Sigmoid colon (tissue), 7 donors: ENCODE measurements around the gene CBLB. TPM values are rescaled to one million over a fixed set of nuclear protein-coding genes. Genes with fewer than 3 reads are reported as not detected.

Experiments
- DNase-seq: peaks from one replicate; pipeline ENCODE4 v3.0.0-alpha.2; 2019
- H3K27ac ChIP-seq, 4 donors: fragments of 200-600 bp; sonication (generic); one replicate each; pipeline ENCODE4 v1.5.1; 2016 to 2019; ENCODE audit warnings: mild to moderate bottlenecking in 1 of 4
- H3K27me3 ChIP-seq, 3 donors: fragments of 200-600 bp; sonication (generic); one replicate each; pipeline ENCODE4 v1.5.1; 2019; ENCODE audit warnings: mild to moderate bottlenecking in 1 of 3
- H3K36me3 ChIP-seq, 4 donors: fragments of 200-600 bp; sonication (generic); one replicate each; pipeline ENCODE4 v1.5.1; 2016 to 2019
- H3K4me1 ChIP-seq, 4 donors: fragments of 200-600 bp; sonication (generic); one replicate each; pipeline ENCODE4 v1.5.1; 2017 to 2019
- H3K4me3 ChIP-seq, 4 donors: fragments of 200-600 bp; sonication (generic); one replicate each; pipeline ENCODE4 v1.5.1; 2017 to 2019; ENCODE audit warnings: mild to moderate bottlenecking in 2 of 4, moderate library complexity in 1 of 4
- H3K9me3 ChIP-seq, 4 donors: fragments of 200-600 bp in 3 of 4; sonication (generic) in 3 of 4; one replicate each; pipeline versions ENCODE4 v1.5.1 to v1.6.1; 2013 to 2019
- EP300 ChIP-seq, 4 donors: sonication (generic); formaldehyde crosslinking; IDR thresholded peaks; one replicate each; pipeline ENCODE4 v1.6.1; 2017; ENCODE audit warnings: antibody characterized with exemption in 4 of 4
- POLR2A ChIP-seq, 2 donors: fragments of 450-650 bp; IDR thresholded peaks; one replicate each; pipeline ENCODE4 v1.6.1; 2016; ENCODE audit warnings: antibody characterized with exemption in 2 of 2, mild to moderate bottlenecking in 2 of 2, moderate library complexity in 2 of 2
- POLR2AphosphoS5 ChIP-seq, 4 donors: sonication (generic); formaldehyde crosslinking; IDR thresholded peaks; one replicate each; pipeline ENCODE4 v1.6.1; 2017; ENCODE audit warnings: antibody characterized with exemption in 4 of 4
- WGBS, 2 donors: extraction: QIAGEN DNeasy Blood & Tissue Kit; methylation state at CpG; one replicate each; pipeline ENCODE4 v1.1.7; 2013; 5-methylcytosine and 5-hydroxymethylcytosine counted together
- intact Hi-C: fragments of 100-400 bp; cut with DNase I; formaldehyde crosslinking; loops from one replicate; pipeline ENCODE4 v1.15.1; 2023
- polyA plus RNA-seq, 3 donors: library from polyadenylated mRNA; stranded (reverse); fragments of 200-250 nt; gene quantifications; one replicate each; pipeline ENCODE4 v1.2.3, GENCODE V29; 2013
- total RNA-seq, 4 donors: library from RNA; depleted of rRNA; stranded (reverse); fragments of >200 nt; gene quantifications; one replicate each; pipeline ENCODE4 v1.1.0, GENCODE V29; 2016
- TF ChIP-seq, protein P1 (sequence below), 4 experiments: fragments of 450-650 bp in 3 of 4; fragments of 200-600 bp in 1 of 4; IDR thresholded peaks; one replicate each; pipeline ENCODE4 v1.5.1; 2016 to 2019; ENCODE audit warnings: antibody characterized with exemption in 4 of 4, mild to moderate bottlenecking in 3 of 4, moderate library complexity in 2 of 4
- donor health status: healthy with polysubstance abuse.
- donor health status: Bipolar disorder and iron deficiency.
- donor health status: healthy.

Gene CBLB
- total and polyA plus RNA-seq, 7 donors: 9.6 to 55.9 (median 27.4) TPM

DNA sequence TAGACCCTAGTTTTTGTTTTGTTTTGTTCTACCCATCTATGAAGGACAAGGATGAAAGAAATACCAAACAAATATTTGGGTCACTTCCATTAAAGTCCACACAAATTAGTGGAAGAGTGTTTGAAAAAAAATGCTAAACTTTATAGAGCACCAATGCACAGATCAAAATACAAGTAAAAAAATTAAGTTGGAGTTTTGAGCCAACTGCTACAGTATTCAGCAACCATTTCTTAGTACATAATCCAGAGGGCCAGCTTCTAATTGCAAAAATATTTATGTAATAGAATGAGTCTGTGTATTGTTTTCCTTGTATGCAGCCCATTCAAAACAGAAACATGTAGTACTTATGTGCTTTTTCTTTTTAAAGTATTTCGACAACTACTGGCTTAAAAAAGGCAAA lies 121.1 kb downstream of the CBLB start:
- 80 to 89% methylated on average over 1 of the region's 1 CpG for WGBS, 2 donors
- intact Hi-C loops: no loop called here
- H3K27me3 ChIP-seq: no peaks in the 10 kb centered on the region
- no peak for DNase-seq
- no peaks in the 10 kb centered on the region for H3K9me3 ChIP-seq
- H3K36me3 ChIP-seq: peaks cover 0 to 18% (median 0%) of the 10 kb centered on the region in 4 donors
- H3K4me1 ChIP-seq: peaks cover 0 to 31% (median 24%) of the 10 kb centered on the region in 4 donors
- TF ChIP-seq POLR2AphosphoS5 (IDR thresholded peaks at IDR 0.05) (no peak), POLR2A (IDR thresholded peaks at IDR 0.05) (no peak), EP300 (IDR thresholded peaks at IDR 0.05) (no peak)
- TF ChIP-seq, protein P1, sequence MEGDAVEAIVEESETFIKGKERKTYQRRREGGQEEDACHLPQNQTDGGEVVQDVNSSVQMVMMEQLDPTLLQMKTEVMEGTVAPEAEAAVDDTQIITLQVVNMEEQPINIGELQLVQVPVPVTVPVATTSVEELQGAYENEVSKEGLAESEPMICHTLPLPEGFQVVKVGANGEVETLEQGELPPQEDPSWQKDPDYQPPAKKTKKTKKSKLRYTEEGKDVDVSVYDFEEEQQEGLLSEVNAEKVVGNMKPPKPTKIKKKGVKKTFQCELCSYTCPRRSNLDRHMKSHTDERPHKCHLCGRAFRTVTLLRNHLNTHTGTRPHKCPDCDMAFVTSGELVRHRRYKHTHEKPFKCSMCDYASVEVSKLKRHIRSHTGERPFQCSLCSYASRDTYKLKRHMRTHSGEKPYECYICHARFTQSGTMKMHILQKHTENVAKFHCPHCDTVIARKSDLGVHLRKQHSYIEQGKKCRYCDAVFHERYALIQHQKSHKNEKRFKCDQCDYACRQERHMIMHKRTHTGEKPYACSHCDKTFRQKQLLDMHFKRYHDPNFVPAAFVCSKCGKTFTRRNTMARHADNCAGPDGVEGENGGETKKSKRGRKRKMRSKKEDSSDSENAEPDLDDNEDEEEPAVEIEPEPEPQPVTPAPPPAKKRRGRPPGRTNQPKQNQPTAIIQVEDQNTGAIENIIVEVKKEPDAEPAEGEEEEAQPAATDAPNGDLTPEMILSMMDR (IDR thresholded peaks at IDR 0.05): no peak
- peak overlapping the region in 2 of 4 donors; percentile 15 to 62 for H3K27ac ChIP-seq
- H3K4me3 ChIP-seq: no peak overlapping the region

DNA sequence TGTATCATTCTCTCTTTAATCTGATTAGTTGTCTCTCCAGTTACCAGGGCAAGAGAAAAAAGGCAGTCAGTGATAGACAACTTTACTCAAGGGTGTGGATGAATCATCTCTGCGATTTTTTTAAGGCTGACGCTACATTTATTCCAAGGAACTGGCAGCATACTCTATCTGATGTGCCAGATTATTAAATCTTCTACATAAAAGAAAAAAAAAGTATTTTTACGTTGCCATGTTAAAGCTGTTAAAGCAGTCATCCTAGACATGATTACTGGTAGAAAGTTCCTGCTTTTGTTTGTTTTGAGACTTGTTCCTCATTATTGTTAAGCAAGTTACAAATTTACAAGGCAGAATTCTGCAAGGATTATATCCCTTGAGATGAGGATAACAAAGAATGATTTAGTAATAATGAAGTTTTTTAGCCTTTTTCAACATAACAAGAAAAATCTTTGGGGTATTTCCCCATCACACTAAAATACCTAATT lies 121.7 kb downstream of the CBLB start:
- intact Hi-C loops: no loop called here
- Histone ChIP-seq H3K4me1 (peaks cover 0 to 29% (median 24%) of the 10 kb centered on the region in 4 donors), H3K9me3 (no peaks in the 10 kb centered on the region), H3K36me3 (peaks cover 0 to 18% (median 0%) of the 10 kb centered on the region in 4 donors), H3K4me3 (no peak overlapping the region), H3K27me3 (no peaks in the 10 kb centered on the region), H3K27ac (peak overlapping the region in 3 of 4 donors; percentile 35 to 62 (median 43))
- TF ChIP-seq POLR2AphosphoS5 (IDR thresholded peaks at IDR 0.05): peak in 3 of 4 donors; percentile 53 to 55 (median 54)
- no peak for TF ChIP-seq EP300 (IDR thresholded peaks at IDR 0.05)
- WGBS, 2 donors: 11 to 39% methylated on average over 3 of the region's 3 CpGs
- DNase-seq: no peak

DNA sequence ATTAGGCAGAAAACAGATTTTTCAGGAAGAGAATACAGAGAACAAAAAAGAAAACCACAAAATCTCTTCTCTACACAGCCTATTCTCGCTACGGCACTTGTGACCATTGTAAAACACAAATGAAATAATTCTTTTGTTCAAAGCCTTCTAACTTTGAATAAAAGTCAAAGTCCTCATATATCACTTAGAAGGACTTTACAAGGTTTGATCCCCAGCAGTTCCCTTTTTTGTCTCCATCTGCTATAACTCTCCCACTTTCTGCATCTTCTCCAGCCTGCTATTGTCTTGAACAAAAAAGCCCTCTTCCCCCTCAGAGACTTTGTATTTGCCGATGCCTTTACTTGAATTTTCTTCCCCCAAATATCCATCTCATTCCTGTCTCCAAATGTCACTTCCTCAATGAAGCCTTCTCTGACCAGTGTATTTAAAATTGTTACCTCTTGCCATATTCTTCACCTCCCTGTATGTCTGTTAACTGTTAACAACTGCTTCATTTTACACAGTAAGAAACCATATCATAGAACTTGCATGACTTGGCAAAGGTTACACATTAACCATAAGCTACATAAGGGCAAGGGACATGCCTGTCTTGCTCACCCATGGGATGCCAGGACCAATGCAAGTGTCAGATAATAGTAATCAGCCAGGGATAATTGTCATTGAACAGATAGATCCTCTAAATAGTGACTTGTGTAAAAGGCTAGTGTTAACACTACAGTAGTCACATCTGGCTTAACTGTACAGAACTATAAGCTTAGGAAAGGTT lies 122.4 kb downstream of the CBLB start:
- Histone ChIP-seq H3K27ac (peak overlapping the region; percentile 35 to 62 (median 46)), H3K4me3 (no peak overlapping the region), H3K36me3 (peaks cover 0 to 18% (median 0%) of the 10 kb centered on the region in 4 donors), H3K4me1 (peaks cover 0 to 29% (median 24%) of the 10 kb centered on the region in 4 donors), H3K27me3 (no peaks in the 10 kb centered on the region), H3K9me3 (no peaks in the 10 kb centered on the region)
- 20 to 42% methylated on average over 3 of the region's 3 CpGs for WGBS, 2 donors
- no peak for DNase-seq
- TF ChIP-seq POLR2AphosphoS5 (IDR thresholded peaks at IDR 0.05): no peak
- TF ChIP-seq, protein P1 (IDR thresholded peaks at IDR 0.05): no peak
- TF ChIP-seq EP300 (IDR thresholded peaks at IDR 0.05): no peak
- no peak for TF ChIP-seq POLR2A (IDR thresholded peaks at IDR 0.05)
- intact Hi-C loops: no loop called here

DNA sequence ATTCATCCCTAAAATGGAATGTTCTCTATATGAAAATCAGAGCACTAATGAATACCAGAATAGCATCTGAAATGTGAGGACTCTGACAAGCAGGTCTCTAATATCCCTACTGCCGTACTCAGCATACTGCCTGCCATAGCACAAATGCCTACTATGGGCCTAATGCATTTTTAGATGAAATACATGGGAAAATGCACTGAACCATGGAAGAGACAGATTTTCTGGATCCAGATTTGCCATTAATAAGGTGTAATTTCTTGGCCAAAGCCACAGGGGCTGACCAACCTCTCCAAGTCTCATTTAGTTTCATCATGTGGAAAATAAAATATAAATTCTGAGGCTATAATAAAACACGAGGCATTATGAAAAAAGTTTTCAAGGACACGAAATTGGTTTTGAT lies 123.8 kb downstream of the CBLB start:
- H3K27ac ChIP-seq: no peak overlapping the region
- H3K27me3 ChIP-seq: no peaks in the 10 kb centered on the region
- intact Hi-C loops: no loop called here
- 87 to 93% methylated on average over 3 of the region's 3 CpGs for WGBS, 2 donors
- peaks cover 0 to 18% (median 0%) of the 10 kb centered on the region in 4 donors for H3K36me3 ChIP-seq
- TF ChIP-seq, protein P1 (IDR thresholded peaks at IDR 0.05): no peak
- DNase-seq: no peak
- H3K4me1 ChIP-seq: peaks cover 0 to 29% (median 24%) of the 10 kb centered on the region in 4 donors
- H3K4me3 ChIP-seq: no peak overlapping the region
- H3K9me3 ChIP-seq: no peaks in the 10 kb centered on the region

DNA sequence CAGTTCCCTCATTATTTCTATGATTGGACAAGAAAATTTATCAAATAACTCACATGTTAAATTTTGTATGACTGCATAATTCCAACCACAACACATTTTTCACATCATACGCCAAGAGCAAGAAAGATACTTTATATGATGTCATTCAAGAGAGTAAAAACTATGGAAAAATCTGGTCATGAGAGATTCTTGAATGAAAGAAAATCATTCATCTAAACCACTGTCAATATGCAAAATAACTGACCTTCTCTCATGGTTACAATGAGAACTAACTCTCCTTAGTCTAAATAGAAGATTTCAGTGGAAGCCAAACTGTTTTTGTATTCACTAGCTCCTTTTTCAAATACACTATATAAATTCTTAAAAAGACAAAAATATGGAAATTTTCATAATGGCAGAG lies 124.6 kb downstream of the CBLB start:
- WGBS, 2 donors: 93 to 100% methylated on average over 1 of the region's 1 CpG
- TF ChIP-seq, protein P1 (IDR thresholded peaks at IDR 0.05): no peak
- TF ChIP-seq POLR2A (IDR thresholded peaks at IDR 0.05): no peak
- TF ChIP-seq POLR2AphosphoS5 (IDR thresholded peaks at IDR 0.05): no peak
- no peak for TF ChIP-seq EP300 (IDR thresholded peaks at IDR 0.05)

More for the DNA sequence above, 124.6 kb downstream of the CBLB start:
- peaks cover 0 to 26% (median 2%) of the 10 kb centered on the region in 4 donors for H3K36me3 ChIP-seq
- H3K27ac ChIP-seq: no peak overlapping the region
- no peak overlapping the region for H3K4me3 ChIP-seq
- no peaks in the 10 kb centered on the region for H3K27me3 ChIP-seq
- H3K9me3 ChIP-seq: no peaks in the 10 kb centered on the region
- intact Hi-C loops: no loop called here
- peaks cover 0 to 29% (median 24%) of the 10 kb centered on the region in 4 donors for H3K4me1 ChIP-seq
- no peak for DNase-seq
